Fibroblast of mammary gland (primary cell): ENCODE data around the gene PIP4K2A.

Source experiments
- DNase-seq: peaks from one replicate; pipeline ENCODE4 v3.0.0-alpha.2; 2010; ENCODE audit warnings: low read depth
- H3K4me3 ChIP-seq: 2 replicates; pipeline ENCODE4 v1.5.1; 2011; ENCODE audit warnings: low read depth, mild to moderate bottlenecking, low read length, moderate library complexity; ENCODE audit not compliant: control insufficient read depth
- TF ChIP-seq, protein P1 (sequence below): conservative IDR thresholded peaks from 2 replicates; pipeline ENCODE4 v1.5.1; 2011; ENCODE audit warnings: low read depth, low read length, inconsistent platforms; ENCODE audit not compliant: control insufficient read depth, insufficient read depth

Gene PIP4K2A

DNA sequence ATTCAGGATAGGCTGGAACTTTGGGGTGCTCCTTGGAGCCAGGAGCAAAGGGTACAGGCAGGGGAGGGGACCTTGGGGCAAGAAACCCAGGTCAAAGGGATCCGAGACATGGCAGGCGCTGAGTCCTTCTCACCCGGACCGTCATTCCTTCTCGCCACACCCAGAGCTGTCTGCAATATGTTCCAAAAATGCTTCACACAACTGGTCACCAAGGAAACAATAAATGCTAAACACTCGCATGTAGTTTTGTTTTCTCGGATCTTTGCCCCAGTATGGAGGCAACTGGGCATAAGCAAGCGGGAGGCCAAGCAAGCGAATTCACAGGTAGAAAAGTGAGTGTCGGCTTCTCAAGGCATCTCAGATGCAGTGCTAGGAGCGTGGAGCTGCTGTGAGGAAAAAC is 80.8 kb downstream of the PIP4K2A start:
- no peak overlapping the region for H3K4me3 ChIP-seq
- TF ChIP-seq, protein P1, sequence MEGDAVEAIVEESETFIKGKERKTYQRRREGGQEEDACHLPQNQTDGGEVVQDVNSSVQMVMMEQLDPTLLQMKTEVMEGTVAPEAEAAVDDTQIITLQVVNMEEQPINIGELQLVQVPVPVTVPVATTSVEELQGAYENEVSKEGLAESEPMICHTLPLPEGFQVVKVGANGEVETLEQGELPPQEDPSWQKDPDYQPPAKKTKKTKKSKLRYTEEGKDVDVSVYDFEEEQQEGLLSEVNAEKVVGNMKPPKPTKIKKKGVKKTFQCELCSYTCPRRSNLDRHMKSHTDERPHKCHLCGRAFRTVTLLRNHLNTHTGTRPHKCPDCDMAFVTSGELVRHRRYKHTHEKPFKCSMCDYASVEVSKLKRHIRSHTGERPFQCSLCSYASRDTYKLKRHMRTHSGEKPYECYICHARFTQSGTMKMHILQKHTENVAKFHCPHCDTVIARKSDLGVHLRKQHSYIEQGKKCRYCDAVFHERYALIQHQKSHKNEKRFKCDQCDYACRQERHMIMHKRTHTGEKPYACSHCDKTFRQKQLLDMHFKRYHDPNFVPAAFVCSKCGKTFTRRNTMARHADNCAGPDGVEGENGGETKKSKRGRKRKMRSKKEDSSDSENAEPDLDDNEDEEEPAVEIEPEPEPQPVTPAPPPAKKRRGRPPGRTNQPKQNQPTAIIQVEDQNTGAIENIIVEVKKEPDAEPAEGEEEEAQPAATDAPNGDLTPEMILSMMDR = no peak
- no peak for DNase-seq

DNA sequence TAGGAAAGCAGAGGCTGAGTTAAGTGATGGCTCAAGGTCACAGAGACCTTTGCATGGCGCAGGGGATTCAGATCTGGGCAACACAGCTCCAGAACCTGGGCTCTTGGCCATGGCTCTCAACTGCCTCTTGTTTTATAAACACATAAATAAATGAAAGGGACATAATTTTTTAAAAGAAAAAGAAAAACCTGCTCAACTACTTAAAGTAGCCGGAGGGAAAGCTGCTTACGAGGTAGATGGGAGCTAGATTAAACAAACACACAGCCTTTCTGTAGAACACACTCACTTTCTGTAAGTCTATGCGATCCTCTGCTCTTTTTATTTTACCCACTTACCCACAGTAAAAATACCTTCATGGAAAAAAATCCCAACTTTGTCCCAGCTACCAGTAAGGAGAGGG is 81.3 kb downstream of the PIP4K2A start:
- DNase-seq = no peak
- TF ChIP-seq, protein P1 = no peak
- H3K4me3 ChIP-seq = no peak overlapping the region

DNA sequence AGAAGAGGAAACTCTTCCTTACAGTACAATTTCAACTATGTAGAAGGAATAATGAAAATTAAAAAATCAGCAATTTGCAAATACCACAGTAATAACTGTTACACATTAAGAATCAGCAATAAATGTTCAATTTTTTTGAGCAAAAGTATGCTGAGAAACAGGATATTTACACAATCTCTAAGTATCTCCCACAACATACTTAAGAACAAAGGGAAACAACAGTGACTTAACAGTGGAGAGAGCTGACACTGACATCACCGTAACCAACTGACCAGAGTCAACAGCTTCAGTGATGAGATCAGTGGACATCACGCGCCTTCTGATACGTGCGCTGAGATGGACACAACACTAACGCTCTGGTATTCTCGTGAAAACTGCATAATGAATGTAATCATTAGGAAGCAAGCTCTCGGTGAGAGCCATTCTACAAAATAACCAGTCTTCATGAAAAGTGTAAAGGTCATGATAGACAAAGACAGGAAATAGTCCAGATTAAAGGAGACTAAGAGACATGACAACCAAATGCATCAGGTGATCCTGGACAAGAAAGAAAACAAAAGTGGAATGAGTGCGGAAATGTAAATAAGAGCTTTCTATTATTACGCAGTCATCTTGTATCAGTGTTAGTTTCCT is 82.6 kb downstream of the PIP4K2A start:
- no peak overlapping the region for H3K4me3 ChIP-seq
- peak; percentile 75 for DNase-seq
- TF ChIP-seq, protein P1 = no peak

DNA sequence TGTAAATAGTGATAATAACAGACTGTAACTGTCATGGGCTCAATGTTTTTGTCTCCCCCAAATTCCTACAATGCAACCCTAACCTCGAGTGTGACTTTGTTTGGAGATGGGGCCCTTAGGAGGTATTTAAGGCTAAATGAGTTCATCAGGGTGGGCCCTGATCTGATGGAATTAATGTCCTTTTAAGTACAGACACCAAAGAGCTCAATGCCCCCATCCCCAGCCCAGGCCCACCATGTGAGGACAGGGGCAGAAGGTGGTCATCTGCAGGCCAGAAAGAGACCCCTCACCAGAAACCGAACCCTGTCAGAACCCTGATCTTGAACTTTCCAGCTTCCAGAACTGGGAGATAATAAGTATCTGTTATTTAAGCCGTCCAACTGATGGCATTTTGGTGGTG is 83.2 kb downstream of the PIP4K2A start:
- DNase-seq = no peak
- TF ChIP-seq, protein P1 = no peak
- H3K4me3 ChIP-seq = no peak overlapping the region

DNA sequence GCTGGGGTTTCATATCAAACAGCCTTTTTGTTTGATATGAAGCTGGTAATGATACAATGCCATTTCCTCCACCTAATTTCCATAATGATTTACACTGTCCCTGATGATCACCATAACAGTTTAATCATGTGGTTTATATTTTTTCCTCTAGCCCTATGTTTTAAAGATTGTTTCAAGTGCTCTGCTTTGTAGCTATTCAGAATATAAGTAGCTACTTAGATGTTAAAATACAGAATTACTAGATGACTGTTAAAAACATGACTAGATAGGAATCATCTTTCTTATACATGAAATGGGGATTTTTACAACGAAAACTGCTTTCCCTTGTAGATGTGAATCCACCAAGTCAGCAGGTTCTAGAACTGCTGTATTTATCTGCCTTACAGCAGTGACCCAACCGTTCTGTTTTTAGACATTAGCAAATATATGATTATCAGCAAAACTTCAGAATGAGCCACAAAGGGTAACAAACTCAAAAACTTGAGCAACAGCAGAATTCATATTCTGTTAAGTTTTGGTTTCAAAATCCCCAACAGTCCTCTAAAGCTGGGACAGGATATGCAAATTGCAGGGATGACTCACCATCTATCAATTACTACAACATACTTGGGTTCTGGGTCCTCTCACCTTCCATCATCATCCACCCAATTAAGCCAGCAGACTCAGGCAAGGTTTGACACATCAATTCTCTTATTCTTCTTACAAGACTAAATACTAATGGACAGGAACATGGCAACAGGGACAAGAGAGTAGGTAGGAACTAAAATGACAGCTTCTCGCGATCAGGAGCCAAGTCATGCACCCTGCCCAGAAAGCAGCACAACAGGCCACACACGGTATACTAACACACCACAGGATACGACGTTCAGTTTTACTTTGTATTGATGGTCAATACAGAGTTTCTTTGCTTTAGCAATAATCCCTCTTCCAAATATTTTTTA is 83.9 kb downstream of the PIP4K2A start:
- no peak overlapping the region for H3K4me3 ChIP-seq
- DNase-seq = peak; percentile 69
- TF ChIP-seq, protein P1 = no peak

DNA sequence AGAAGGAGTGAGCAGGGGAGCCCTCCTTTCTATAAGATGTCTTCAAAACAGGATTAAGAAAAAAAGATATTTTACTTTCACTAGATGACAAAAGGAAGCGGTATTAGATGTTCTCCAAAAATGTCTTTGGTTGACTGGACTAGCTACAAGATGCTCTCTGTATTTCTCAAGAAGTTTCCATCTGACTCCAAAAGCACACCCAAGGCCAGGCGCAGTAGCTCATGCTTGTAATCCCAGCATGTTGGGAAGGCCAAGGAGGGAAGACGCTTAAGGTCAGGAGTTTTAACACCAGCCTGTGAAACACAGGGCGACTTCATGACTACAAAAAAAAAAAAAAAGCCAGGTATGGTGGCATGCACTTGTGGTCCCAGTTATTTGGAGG is 84.5 kb downstream of the PIP4K2A start:
- no peak overlapping the region for H3K4me3 ChIP-seq
- TF ChIP-seq, protein P1 = no peak

DNA sequence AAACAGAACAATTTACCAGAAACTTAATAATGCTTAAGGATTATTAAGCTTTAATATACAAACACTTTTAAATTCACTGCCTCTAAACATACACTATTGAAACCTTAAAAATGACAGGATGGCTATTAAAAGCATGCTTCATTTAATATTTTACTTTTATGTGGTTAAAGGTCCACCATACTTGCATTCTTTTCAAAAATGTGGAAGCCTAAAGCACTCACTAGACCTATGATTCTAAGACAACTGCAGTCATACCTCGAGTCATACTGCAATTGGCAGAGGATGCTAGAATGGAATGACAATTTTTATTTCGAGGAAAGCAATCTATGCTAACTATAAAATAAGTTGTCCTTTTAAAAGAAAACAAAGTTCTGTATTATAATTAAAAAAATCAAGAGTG is 85.3 kb downstream of the PIP4K2A start:
- peak; percentile 40 for DNase-seq
- TF ChIP-seq, protein P1 = no peak
- H3K4me3 ChIP-seq = no peak overlapping the region

More for the DNA sequence above, 84.5 kb downstream of the PIP4K2A start:
- no peak for DNase-seq
